K562 (cell line): ENCODE data around the gene SDF4. TPM values are rescaled to one million over a fixed set of nuclear protein-coding genes. Genes with fewer than 3 reads are reported as not detected.

Experiments used
- BCLAF1 ChIP-seq, 2 experiments: fragments of 450-650 bp in 1 of 2; IDR thresholded peaks; 2 replicates each; pipeline ENCODE4 v1.6.1; 2011 to 2017; ENCODE audit warnings: low read depth in 2 of 2, antibody characterized with exemption in 1 of 2, borderline replicate concordance in 1 of 2, low read length in 1 of 2, mild to moderate bottlenecking in 1 of 2, mixed read lengths in 1 of 2; ENCODE audit not compliant: control insufficient read depth in 1 of 2
- CHAMP1 ChIP-seq: fragments of 450-650 bp; IDR thresholded peaks from 2 replicates; pipeline ENCODE4 v1.6.1; 2016; ENCODE audit warnings: mild to moderate bottlenecking
- CREBBP ChIP-seq: IDR thresholded peaks from one replicate; pipeline ENCODE4 v1.6.1; 2012; ENCODE audit warnings: low read depth, mild to moderate bottlenecking, control low read depth, inconsistent platforms, low read length
- HCFC1 ChIP-seq: IDR thresholded peaks from 2 replicates; pipeline ENCODE4 v1.6.1; 2012; ENCODE audit warnings: low read depth, low read length, improper control_type of control experiment
- HDAC1 ChIP-seq, 2 experiments: fragments of 450-650 bp; IDR thresholded peaks; 2 replicates each; pipeline ENCODE4 v1.6.1; 2016 to 2017; ENCODE audit warnings: inconsistent platforms in 1 of 2, mild to moderate bottlenecking in 1 of 2, moderate library complexity in 1 of 2
- LCOR ChIP-seq: sonication (generic); formaldehyde crosslinking; IDR thresholded peaks from 2 replicates; pipeline ENCODE4 v1.8.0; 2022; ENCODE audit warnings: mild to moderate bottlenecking, missing genetic modification reagents
- MEF2A ChIP-seq: IDR thresholded peaks from 2 replicates; pipeline ENCODE4 v1.6.1; 2011; ENCODE audit warnings: low read depth, mild to moderate bottlenecking, low read length, moderate library complexity; ENCODE audit not compliant: control insufficient read depth
- MLX ChIP-seq, 2 experiments: fragments of 450-650 bp in 1 of 2; sonication (generic) in 1 of 2; formaldehyde crosslinking; conservative IDR thresholded peaks; 2 replicates each; pipeline versions ENCODE4 v1.4.0 to v1.8.1; 2020 to 2022; ENCODE audit warnings: mild to moderate bottlenecking in 1 of 2, missing genetic modification reagents in 1 of 2
- NFATC3 ChIP-seq: fragments of 450-650 bp; IDR thresholded peaks from 2 replicates; pipeline ENCODE4 v1.6.1; 2017; ENCODE audit warnings: mild to moderate bottlenecking
- PPARD ChIP-seq: fragments of 250-450 bp; sonication (Bioruptor Pico); IDR thresholded peaks from 2 replicates; pipeline ENCODE4 v1.8.0; 2022; ENCODE audit warnings: inconsistent platforms, mild to moderate bottlenecking, moderate library complexity
- PREB ChIP-seq: sonication (generic); formaldehyde crosslinking; IDR thresholded peaks from 2 replicates; pipeline ENCODE4 v1.8.1; 2023; ENCODE audit warnings: mild to moderate bottlenecking, missing genetic modification reagents
- PRPF4 ChIP-seq: fragments of 200-400 bp; formaldehyde crosslinking; IDR thresholded peaks from one replicate; pipeline ENCODE4 v1.6.1; 2017; ENCODE audit warnings: low read length, low read depth, mild to moderate bottlenecking; ENCODE audit not compliant: insufficient read depth, poor library complexity, severe bottlenecking
- SIN3B ChIP-seq: fragments of 450-650 bp; IDR thresholded peaks from 2 replicates; pipeline ENCODE4 v1.6.1; 2017; ENCODE audit warnings: low read depth, mild to moderate bottlenecking, moderate library complexity
- THAP7 ChIP-seq: fragments of 250-450 bp; sonication (Bioruptor Pico); IDR thresholded peaks from 2 replicates; pipeline ENCODE4 v1.5.0; 2021
- TSC22D4 ChIP-seq: fragments of 450-650 bp; IDR thresholded peaks from 2 replicates; pipeline ENCODE4 v1.6.1; 2016; ENCODE audit warnings: missing genetic modification characterization, missing biosample characterization, control low read depth
- ZEB2 ChIP-seq: fragments of 450-650 bp; IDR thresholded peaks from 2 replicates; pipeline ENCODE4 v1.6.1; 2016
- ZNF316 ChIP-seq: fragments of 450-650 bp; IDR thresholded peaks from 2 replicates; pipeline ENCODE4 v1.6.1; 2016
- ZNF644 ChIP-seq: fragments of 200-800 bp; sonication (Bioruptor generic); IDR thresholded peaks from 2 replicates; pipeline ENCODE4 v1.6.1; 2016; ENCODE audit warnings: low read depth, missing genetic modification characterization, missing compliant biosample characterization
- ZNF668 ChIP-seq: fragments of 250-450 bp; sonication (Bioruptor Pico); IDR thresholded peaks from 2 replicates; pipeline ENCODE4 v1.8.0; 2022; ENCODE audit warnings: mild to moderate bottlenecking, inconsistent platforms
- ZZZ3 ChIP-seq: fragments of 450-650 bp; IDR thresholded peaks from 2 replicates; pipeline ENCODE4 v1.6.1; 2016; ENCODE audit warnings: antibody characterized with exemption, mild to moderate bottlenecking, moderate library complexity
- polyA plus RNA-seq, 8 experiments: library from polyadenylated mRNA; depleted of rRNA in 4 of 8; stranded (reverse) in 5 of 8; unstranded in 3 of 8; fragments of >200 nt; fragmentation: Nextera tagmentation in 2 of 8; fragmentation: Illumina TruSeq in 1 of 8; extraction: Ambion mirVana in 2 of 8; extraction: Trizol in 1 of 8; gene quantifications; 2 replicates each; pipeline versions ENCODE4 v1.2.1 to v1.2.3, GENCODE V29; 2011 to 2014; ENCODE audit warnings: inconsistent platforms in 1 of 8, missing spikeins in 1 of 8
- total RNA-seq, 7 experiments: library from RNA; depleted of rRNA in 6 of 7; stranded (reverse); fragments of >200 nt in 6 of 7; fragmentation: Illumina TruSeq in 2 of 7; extraction: Trizol in 2 of 7; gene quantifications; 2 replicates each; pipeline versions ENCODE4 v1.2.1 to v1.2.3, GENCODE V29; 2011 to 2021; ENCODE audit warnings: low replicate concordance in 1 of 7

Gene SDF4
- total and polyA plus RNA-seq, 9 of the 15 experiments (the other 6 are each of a cell fraction or from before 2014, with no cell fraction given), result 0.35 to 160 (median 65.2) TPM

GRCh38 chr1:1273512-1274298 is 41.9 kb upstream of the SDF4 start, which contains the start of gene UBE2J2 (continued):
- TF ChIP-seq TSC22D4 (no peak), THAP7 (CRISPR knock-in tag) (no peak), CHAMP1 (no peak), ZNF316 (no peak), PRPF4 (no peak), MEF2A (no peak), HDAC1 (IDR thresholded peaks at IDR 0.05) (peak in 1 of 2 experiments; percentile 79; a peak in 2 of 4 replicates), BCLAF1 (IDR thresholded peaks at IDR 0.05; ENCODE audit: borderline replicate concordance in 1 of 2, control insufficient read depth in 1 of 2, low read depth in 2 of 2, low read length in 1 of 2) (0 out of 4 replicates have a peak, but pooled peaks of 1 of the 2 experiments have one; percentile 33), HCFC1 (peak; percentile 87), MLX (CRISPR knock-in tag; conservative IDR thresholded peaks at IDR 0.05) (0 out of 4 replicates have a peak, but pooled peaks of 1 of the 2 experiments have one; percentile 43), ZZZ3 (no peak), LCOR (CRISPR knock-in tag) (peak; percentile 30; the same call in 1 of the 2 replicates), PPARD (CRISPR knock-in tag) (no peak), ZEB2 (no peak), CREBBP (no peak), ZNF644 (no peak), PREB (CRISPR knock-in tag) (no peak), SIN3B (peak; percentile 91), NFATC3 (no peak), ZNF668 (CRISPR knock-in tag) (no peak)
